Rectal smooth muscle tissue (tissue), 1 donor: ENCODE data around the gene WAC.
"Not testable (repeated sequence)": the region's sequence is repeated elsewhere in the genome, so short reads cannot be mapped to it uniquely, and the experiment has no call there.

Experiments used
- H3K27ac ChIP-seq: one replicate; pipeline ENCODE4 v1.7.0; 2013; ENCODE audit warnings: low read depth, low read length, inconsistent platforms
- H3K27me3 ChIP-seq: one replicate; pipeline ENCODE4 v1.7.0; 2013; ENCODE audit warnings: low read length; ENCODE audit not compliant: control insufficient read depth, insufficient read depth
- H3K36me3 ChIP-seq: one replicate; pipeline ENCODE4 v1.7.0; 2013; ENCODE audit warnings: low read length; ENCODE audit not compliant: control insufficient read depth, insufficient read depth
- H3K4me1 ChIP-seq: one replicate; pipeline ENCODE4 v1.7.0; 2013; ENCODE audit warnings: low read length; ENCODE audit not compliant: control insufficient read depth, insufficient read depth
- H3K4me3 ChIP-seq: one replicate; pipeline ENCODE4 v1.7.0; 2013; ENCODE audit warnings: low read length
- H3K9ac ChIP-seq: one replicate; pipeline ENCODE4 v1.7.0; 2013; ENCODE audit warnings: low read length

Gene WAC

GRCh38 chr10:28604567-28605536 lies 71.9 kb downstream of the WAC start:
- Histone ChIP-seq H3K27me3 (no peaks in the 10 kb centered on the region), H3K4me3 (no peak overlapping the region), H3K4me1 (peaks cover 2% of the 10 kb centered on the region), H3K9ac (no peak overlapping the region), H3K36me3 (peaks cover 6% of the 10 kb centered on the region), H3K27ac (no peak overlapping the region)

GRCh38 chr10:28606568-28606967 lies 73.7 kb downstream of the WAC start:
- Histone ChIP-seq H3K4me3 (no peak overlapping the region), H3K36me3 (peaks cover 9% of the 10 kb centered on the region), H3K9ac (no peak overlapping the region), H3K27ac (no peak overlapping the region), H3K27me3 (no peaks in the 10 kb centered on the region), H3K4me1 (peaks cover 2% of the 10 kb centered on the region)

DNA sequence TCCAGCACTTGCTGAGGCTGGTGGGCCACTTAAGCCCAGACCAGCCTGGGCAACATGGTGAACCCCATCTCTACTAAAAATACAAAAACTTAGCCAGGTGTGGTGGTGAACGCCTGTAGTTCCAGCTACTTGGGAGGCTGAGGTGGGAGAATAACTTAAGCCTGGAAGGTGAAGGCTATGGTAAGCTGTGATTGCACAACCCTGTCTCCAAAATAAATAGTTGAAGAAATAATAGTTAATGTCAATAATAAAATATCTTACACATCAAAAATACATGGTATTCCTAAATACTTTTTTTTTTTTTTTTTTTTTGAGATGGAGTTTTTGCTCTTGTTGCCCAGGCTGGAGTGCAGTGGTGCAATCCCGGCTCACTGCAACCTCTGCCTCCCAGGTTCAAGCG lies 76.7 kb downstream of the WAC start:
- H3K27ac ChIP-seq, H3K27me3 ChIP-seq: not testable (repeated sequence)
- peaks cover 24% of the 10 kb centered on the region for H3K36me3 ChIP-seq

GRCh38 chr10:28612877-28613276 lies 80.0 kb downstream of the WAC start:
- Histone ChIP-seq H3K27me3 (no peaks in the 10 kb centered on the region), H3K4me3 (no peak overlapping the region), H3K27ac (no peak overlapping the region), H3K4me1 (no peaks in the 10 kb centered on the region), H3K36me3 (peaks cover 27% of the 10 kb centered on the region), H3K9ac (no peak overlapping the region)

More for the DNA sequence above, 76.7 kb downstream of the WAC start:
- H3K4me3 ChIP-seq, H3K4me1 ChIP-seq, H3K9ac ChIP-seq: not testable (repeated sequence)

DNA sequence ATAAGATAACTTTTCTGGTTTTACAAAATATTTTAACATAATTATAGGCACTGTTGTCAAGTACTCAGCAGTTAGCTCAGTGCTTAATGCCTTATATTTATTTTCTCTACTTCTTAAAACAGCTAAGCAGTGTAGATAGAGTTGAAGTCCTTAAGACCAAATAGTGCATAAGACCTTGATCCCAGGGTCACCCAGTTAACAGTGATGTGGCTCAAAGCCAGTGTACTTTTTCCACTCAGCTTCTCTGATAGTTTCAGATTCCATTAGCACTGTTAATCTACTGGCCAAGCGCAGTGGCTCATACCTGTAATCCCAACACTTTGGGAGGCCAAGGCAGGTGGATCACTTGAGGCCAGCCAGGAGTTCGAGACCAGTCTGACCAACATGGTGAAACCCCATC lies 83.6 kb downstream of the WAC start:
- no peak overlapping the region for H3K9ac ChIP-seq

DNA sequence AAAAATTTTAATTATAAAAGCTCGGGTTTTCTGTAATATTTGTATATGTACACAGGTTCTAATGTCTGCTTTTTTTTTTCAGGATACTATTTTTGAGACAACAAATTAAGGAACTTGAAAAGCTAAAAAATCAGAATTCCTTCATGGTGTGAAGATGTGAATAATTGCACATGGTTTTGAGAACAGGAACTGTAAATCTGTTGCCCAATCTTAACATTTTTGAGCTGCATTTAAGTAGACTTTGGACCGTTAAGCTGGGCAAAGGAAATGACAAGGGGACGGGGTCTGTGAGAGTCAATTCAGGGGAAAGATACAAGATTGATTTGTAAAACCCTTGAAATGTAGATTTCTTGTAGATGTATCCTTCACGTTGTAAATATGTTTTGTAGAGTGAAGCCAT lies 86.5 kb downstream of the WAC start:
- Histone ChIP-seq H3K36me3 (peaks cover 11% of the 10 kb centered on the region), H3K9ac (no peak overlapping the region), H3K27ac (no peak overlapping the region), H3K4me3 (no peak overlapping the region), H3K4me1 (no peaks in the 10 kb centered on the region), H3K27me3 (no peaks in the 10 kb centered on the region)

More for the DNA sequence above, 83.6 kb downstream of the WAC start:
- H3K4me3 ChIP-seq, result no peak overlapping the region
- H3K27me3 ChIP-seq, result no peaks in the 10 kb centered on the region
- no peak overlapping the region for H3K27ac ChIP-seq
- no peaks in the 10 kb centered on the region for H3K4me1 ChIP-seq
- peaks cover 26% of the 10 kb centered on the region for H3K36me3 ChIP-seq

DNA sequence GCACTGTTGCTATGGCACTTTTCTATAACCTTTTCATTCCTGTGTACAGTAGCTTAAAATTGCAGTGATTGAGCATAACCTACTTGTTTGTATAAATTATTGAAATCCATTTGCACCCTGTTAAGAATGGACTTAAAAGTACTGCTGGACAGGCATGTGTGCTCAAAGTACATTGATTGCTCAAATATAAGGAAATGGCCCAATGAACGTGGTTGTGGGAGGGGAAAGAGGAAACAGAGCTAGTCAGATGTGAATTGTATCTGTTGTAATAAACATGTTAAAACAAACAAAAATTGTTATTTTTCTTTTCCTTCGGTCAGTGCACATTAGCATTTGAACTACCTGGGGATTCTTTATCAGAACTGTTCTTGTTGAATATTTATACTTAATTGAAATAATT lies 87.3 kb downstream of the WAC start:
- Histone ChIP-seq H3K27ac (no peak overlapping the region), H3K4me1 (no peaks in the 10 kb centered on the region), H3K27me3 (no peaks in the 10 kb centered on the region), H3K36me3 (peaks cover 11% of the 10 kb centered on the region), H3K4me3 (no peak overlapping the region), H3K9ac (no peak overlapping the region)

DNA sequence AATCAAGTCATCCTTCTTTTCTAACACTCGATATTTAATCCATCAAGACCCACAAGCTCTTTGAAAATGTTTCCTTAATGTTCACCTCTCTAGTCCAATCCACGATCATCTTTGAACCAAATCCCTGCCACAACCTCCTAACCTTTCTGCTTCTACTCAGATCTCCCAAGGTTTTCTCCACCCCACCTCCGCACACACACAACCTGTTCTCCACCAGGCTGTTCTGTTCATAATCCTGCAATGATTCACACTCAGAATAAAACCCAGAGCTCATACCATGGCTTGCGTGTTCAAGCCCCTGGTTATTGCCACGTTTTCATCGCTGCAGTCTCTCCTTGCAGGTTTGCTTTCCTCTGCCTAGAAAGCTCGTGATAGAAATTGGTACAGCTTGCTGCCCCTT lies 90.6 kb downstream of the WAC start:
- no peak overlapping the region for H3K4me3 ChIP-seq
- no peak overlapping the region for H3K27ac ChIP-seq
- no peak overlapping the region for H3K9ac ChIP-seq
- no peaks in the 10 kb centered on the region for H3K27me3 ChIP-seq
- no peaks in the 10 kb centered on the region for H3K4me1 ChIP-seq
- H3K36me3 ChIP-seq, result peaks cover 4% of the 10 kb centered on the region

DNA sequence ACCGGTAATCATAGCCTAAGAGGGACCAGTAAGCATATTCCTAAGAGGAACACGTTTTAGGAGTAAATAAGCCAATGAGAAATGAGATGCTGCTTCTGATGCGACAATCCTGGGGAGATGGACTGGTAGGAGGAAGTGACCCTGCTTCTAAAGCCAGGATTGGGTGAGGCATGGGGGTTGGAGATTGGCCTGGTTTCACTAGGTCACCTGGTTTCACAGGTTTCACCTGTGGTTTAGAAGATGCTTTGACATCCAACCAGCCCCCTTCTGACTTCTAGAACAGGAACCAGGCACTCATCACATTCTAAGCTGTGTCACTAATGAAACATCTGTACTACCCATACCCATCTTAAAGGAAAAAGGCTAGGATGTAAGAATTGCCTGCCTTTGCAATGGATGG lies 91.4 kb downstream of the WAC start:
- Histone ChIP-seq H3K4me1 (no peaks in the 10 kb centered on the region), H3K4me3 (no peak overlapping the region), H3K27ac (no peak overlapping the region), H3K36me3 (peaks cover 4% of the 10 kb centered on the region), H3K27me3 (no peaks in the 10 kb centered on the region), H3K9ac (no peak overlapping the region)

DNA sequence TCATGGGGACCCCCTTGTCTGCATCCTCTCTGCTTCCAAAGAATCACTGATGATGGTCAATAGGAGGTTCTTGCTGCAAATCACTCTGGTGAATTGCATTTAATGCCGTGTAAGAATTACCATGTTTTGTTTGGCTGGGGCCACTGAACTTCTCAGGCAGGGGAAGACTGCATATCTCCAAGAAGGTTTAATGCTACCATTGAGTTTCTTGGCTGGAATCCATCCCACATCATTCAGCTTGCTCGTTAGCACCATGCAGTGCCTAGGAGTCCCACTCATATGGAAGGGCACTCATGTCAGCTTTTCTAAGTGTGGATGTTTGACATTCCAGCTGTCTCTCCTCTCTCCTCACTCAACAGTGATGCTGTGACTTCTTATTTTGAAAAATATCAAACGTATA lies 94.2 kb downstream of the WAC start:
- Histone ChIP-seq H3K4me3 (no peak overlapping the region), H3K4me1 (no peaks in the 10 kb centered on the region), H3K27me3 (no peaks in the 10 kb centered on the region), H3K9ac (no peak overlapping the region), H3K27ac (no peak overlapping the region), H3K36me3 (no peaks in the 10 kb centered on the region)

GRCh38 chr10:28628184-28628893 lies 95.4 kb downstream of the WAC start:
- no peak overlapping the region for H3K27ac ChIP-seq
- no peaks in the 10 kb centered on the region for H3K4me1 ChIP-seq
- no peaks in the 10 kb centered on the region for H3K36me3 ChIP-seq
- no peak overlapping the region for H3K4me3 ChIP-seq
- no peak overlapping the region for H3K9ac ChIP-seq
- H3K27me3 ChIP-seq, result no peaks in the 10 kb centered on the region

DNA sequence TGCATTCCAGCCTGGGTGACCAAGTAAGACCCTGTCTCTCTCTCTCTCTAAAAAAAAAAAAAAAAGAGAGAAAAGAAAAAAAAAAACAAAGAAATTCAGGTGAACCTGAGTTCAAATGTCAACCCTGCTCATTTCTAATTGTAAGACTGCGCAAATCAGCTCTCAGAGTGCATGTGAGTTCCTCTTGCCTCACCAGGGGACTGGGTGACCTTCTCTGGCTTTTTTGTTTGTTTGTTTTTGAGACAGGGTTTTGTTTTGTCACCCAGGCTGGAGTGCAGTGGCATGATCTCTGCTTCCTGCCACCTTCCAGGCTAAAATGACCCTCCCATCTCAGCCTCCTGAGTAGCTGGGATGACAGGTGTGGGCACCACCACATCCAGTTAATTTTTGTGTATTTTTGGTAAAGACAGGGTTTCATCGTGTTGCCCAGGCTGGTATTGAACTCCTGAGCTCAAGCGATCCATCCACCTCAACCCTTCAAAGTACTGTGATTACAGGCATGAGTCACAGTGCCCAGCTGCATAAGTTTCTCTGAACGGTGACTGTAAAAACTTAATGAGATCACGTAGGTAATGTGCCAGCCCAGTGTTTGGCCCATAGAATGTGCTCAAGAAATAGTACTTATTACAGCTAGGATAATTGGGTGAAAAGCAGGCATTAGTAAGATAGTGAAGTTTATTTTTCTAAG lies 99.1 kb downstream of the WAC start:
- no peak overlapping the region for H3K9ac ChIP-seq
- H3K36me3 ChIP-seq, result no peaks in the 10 kb centered on the region
- no peaks in the 10 kb centered on the region for H3K27me3 ChIP-seq
- H3K4me3 ChIP-seq, result no peak overlapping the region
- no peaks in the 10 kb centered on the region for H3K4me1 ChIP-seq
- H3K27ac ChIP-seq, result no peak overlapping the region
